Heart left ventricle (tissue), 13 donors: ENCODE results near the gene ZNF853.

Experiments
- CTCF ChIP-seq, 12 donors: fragments of 200-600 bp; sonication (generic) in 4 of 12; IDR thresholded peaks; one replicate each; pipeline versions ENCODE4 v1.5.0 to v1.8.0; 2018 to 2022; ENCODE audit warnings: antibody characterized with exemption in 12 of 12, mild to moderate bottlenecking in 5 of 12
- POLR2A ChIP-seq, 2 donors: fragments of 450-650 bp; IDR thresholded peaks; one replicate each; pipeline ENCODE4 v1.6.1; 2017; ENCODE audit warnings: antibody characterized with exemption in 2 of 2, mild to moderate bottlenecking in 2 of 2, moderate library complexity in 2 of 2
- donor health status: ischemic (EF 13 %, LVEDD 7.1; RV severe dilation, severe dysfunction).
- donor health status: DM: no; HTN: yes; CAD: no.
- donor health status: DM: no; HTN: no; CAD: no.
- donor health status: ischemic (EF 25% LVEDD 6.9; RV normal size, moderate dysfunction).
- donor health status: ischemic (EF 25% LVEDD 5.7; RV mildly dilated, moderate dysfunction).
- donor health status: ischemic (EF 35%, LVEDD 5.7; RV mildly dilated, moderate dysfunction).
- donor health status: nonischemic (EF 11% LVEDD 7.7; RV severe dilation, severe dysfunction).
- donor health status: DM: yes; HTN: yes; CAD: no.
- donor health status: PGD.
- donor health status: ischemic (EF 29% LVEDD 5.4; RV normal size, mild dysfunction).
- donor health status: nonischemic (EF 23%, LVEDD 6.1; RV moderate dilation, normal function).

DNA sequence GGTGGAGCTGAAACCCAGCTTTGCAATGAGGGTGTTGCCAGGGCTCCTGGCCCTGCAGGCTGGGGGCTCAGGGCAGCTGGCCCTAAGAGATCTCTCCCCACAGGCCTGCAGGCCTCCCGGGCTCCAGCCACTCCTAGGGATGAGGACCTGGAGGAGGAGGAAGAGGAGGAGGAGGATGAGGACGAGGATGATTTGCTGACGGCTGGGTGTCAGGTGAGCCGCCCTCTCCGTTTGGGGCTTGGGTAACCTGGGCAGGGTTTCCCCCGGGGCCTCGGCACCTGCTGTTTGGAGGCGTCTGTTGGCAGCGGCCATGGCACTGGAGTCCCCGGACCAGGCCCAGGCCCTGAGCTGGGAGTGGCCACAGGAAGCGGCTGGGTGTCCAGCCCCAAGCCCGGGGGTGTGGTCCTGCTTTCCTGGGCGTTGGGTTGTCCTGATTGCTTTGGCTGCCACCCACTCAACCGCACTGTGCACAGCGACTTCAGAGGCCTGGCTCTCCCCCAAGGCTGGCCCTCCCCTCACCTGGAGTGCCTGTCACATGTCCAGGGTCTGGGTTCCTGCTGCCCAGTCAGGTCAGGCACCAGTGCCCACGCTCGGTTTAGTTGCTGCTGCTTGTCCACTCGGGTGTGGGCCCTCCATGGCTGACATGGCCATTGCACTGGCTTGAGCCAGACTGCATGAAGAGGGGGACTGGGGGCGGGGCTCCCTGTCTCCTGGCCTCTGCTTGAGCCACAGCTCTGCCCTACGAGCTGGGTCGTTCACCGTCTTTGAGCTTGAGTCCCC lies 27.6 kb downstream of the ZNF853 start:
- TF ChIP-seq POLR2A (IDR thresholded peaks at IDR 0.05) = no peak
- no peak for TF ChIP-seq CTCF (IDR thresholded peaks at IDR 0.05)
